GM18868 (cell line): ENCODE measurements around the gene NMNAT3.
"Not testable (repeated sequence)": the region's sequence is repeated elsewhere in the genome, so short reads cannot be mapped to it uniquely, and the experiment has no call there.

ENCODE experiments used
- ATAC-seq: cut with Tn5 transposase; IDR thresholded peaks from one replicate; pipeline ENCODE4 v1.9.1; 2021; ENCODE audit warnings: mild to moderate bottlenecking, moderate library complexity; ENCODE audit not compliant: unreplicated experiment

Gene NMNAT3

GRCh38 chr3:139639662-139640061 lies 38.1 kb downstream of the NMNAT3 start:
- peak; percentile 64 for ATAC-seq

DNA sequence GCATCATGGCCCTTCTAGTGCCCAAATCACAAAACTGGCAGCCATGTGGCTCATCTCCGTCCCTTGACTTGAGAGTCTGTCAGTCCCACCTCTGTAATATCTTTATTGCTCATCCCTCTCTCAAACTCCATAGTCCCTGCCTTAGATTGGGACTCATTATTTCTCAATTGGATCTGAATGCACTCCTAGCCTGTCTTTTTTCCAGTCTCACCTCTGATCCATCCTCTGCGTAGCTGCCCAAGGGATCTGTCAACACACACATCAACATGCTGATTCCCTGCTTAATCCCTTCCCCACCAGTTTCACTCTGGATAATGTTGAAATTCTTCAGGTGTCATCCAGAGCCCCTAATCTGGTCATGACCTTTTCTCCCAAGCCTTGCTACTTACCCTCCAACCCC lies 39.3 kb downstream of the NMNAT3 start:
- no peak for ATAC-seq

DNA sequence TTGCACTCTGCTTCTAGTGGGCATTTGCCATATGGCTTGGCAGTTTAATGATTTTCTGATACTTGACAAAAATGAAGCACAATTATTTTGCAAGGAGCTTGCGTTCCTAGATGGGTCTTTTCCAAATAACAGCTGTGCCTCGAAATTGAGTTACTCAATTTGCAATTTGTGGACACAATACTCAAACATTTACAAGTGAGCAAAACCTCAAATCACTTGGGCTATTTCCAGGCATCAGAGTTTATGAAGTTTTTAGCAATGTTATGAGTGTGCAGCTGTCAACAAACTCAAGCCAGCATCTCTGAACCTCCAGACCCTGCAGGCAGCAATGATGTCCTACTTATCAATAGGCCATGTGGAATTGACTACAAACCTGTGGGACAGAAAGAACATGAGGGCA lies 41.3 kb downstream of the NMNAT3 start:
- ATAC-seq: no peak

- ATAC-seq: no peak
Observed at GRCh38 chr3:139634111-139634635, 43.6 kb downstream of the NMNAT3 start.

DNA sequence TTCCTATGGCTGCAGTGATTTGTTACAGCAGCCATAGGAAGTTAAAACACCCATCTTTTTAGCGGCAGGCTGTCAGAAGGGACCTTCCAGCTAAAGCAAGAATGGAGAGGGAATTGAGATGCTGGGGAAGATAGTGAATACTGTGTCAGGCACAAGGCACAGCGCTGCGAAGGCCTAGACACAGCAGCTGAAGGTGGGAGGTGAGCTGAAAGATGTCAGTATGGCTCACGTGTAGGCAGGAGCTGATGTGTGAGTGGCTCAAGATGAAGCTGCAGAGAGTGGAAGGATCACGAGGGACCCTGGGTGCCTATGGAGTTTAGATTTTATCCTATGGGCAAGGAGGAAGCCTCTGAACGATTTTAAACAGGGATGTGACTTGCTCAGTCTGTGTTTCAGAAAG lies 44.3 kb downstream of the NMNAT3 start:
- ATAC-seq: no peak

- ATAC-seq: no peak
Observed at GRCh38 chr3:139630542-139630941, 47.2 kb downstream of the NMNAT3 start.

DNA sequence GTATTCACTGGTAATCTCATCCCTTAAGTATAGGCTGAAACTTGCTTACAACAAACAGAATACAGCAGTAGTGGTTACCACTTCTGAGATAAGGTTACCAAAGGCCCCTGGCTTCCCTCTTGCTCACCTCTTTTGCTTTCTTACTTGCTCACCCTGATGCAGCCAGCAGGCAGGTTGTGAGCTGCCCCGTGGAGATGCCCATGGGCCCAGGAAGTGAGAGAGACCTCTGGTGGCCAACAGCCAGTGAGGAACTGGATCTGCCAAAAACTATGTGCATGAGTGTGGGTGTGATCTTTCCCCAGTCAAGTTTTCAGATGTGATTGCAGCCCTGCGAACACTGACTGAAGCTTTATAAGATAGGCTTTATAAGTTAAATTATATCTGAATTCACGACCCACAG lies 48.7 kb downstream of the NMNAT3 start:
- ATAC-seq: peak; percentile 55

- no peak for ATAC-seq
Observed at GRCh38 chr3:139627759-139628158, 50.0 kb downstream of the NMNAT3 start.

DNA sequence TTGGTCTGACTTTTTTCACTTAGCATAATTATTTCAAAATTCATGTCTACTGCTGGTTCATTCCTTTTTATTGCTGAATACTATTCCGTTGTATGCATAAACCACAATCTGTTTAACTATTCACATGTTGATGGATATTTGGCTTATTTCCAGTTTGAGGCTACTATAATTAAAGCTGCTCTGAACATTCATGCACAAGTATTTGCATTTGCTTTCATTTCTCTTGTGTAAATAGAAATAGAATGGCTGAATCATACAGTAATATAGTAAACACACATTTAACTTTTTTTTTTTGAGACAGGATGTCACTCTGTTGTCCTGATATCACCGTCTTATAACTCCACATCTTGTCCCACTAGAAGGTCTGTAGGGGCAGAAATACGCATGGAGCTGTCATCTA lies 57.3 kb downstream of the NMNAT3 start:
- no peak for ATAC-seq

DNA sequence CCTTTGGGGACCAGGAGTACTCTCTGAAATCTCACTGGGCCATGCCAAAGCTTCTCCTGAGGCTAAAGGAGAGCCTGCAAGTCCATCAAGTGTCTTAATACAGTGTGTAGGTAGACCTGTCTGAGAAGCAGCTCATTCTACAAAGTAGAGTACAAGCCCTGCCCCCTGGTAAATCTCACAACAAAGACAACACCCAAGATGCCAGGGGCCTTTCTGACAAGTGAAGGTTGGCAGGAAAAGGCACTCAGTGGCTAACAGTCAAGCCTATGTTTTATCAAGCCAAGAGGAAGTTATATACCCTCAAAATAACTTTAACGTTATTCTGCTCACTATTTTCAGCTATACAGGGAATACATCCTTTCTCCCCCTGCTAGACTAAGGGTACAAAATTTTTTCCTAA lies 58.3 kb downstream of the NMNAT3 start:
- ATAC-seq: no peak

GRCh38 chr3:139617672-139618268 lies 60.0 kb downstream of the NMNAT3 start:
- ATAC-seq: no peak

GRCh38 chr3:139611528-139611927 lies 66.2 kb downstream of the NMNAT3 start:
- ATAC-seq: no peak

GRCh38 chr3:139610886-139611285 lies 66.9 kb downstream of the NMNAT3 start:
- no peak for ATAC-seq

DNA sequence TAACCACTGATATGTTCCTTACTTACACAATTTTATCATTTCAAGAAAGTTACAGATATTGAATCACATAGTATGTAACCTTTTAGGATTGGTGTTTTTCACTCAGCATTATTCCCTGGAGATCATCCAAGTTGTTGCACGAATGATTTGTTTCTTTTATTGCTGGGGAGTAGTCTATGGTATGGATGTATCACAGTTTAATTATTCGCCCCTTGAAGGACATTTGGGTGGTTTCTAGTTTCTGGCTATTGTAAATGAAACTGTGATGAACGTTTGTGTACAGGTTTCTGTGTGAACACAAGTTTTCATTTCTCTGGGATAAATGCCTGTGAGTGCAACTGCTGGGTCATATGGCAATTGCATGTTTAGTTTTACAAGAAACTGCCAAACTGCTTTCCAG lies 68.8 kb downstream of the NMNAT3 start:
- no peak for ATAC-seq

GRCh38 chr3:139608108-139608380 lies 69.7 kb downstream of the NMNAT3 start:
- no peak for ATAC-seq

DNA sequence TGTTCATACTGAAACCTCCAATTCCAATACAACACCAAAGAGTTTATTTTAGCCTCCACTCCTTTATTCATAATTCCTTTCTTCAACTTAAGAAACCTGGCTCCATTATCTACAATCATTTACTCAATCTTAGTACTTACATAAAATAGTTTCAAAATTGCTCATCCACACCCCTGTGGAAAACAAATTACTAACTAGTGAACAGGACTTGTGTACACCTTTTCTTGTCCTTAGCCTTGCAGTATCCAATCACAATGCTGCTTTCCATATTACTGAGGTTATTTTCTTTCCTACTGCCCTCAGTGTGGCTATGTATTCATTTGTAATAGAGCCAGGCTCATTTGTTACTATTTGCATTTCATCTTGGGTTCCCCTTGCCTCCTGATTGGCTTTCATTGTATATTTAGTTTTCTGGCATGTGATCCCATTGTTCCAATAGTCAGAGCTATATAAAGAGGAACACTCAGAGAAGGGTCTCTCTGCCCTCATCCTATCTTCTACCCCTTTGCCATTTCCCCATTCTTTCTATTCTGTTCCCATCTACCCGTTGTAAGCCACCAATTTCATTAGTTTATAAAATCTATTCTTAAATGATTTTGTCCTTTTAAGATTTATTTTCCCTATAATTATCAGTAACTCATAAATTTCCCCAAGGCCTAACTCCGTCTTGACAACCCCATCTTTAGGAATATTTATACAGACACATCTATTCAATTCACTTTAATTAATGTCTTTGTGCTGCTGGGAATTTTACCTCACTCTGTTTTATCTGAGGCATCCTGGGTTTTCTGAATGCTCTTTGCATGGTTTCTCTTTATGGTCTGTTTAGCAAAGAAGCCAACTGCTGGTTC lies 70.3 kb downstream of the NMNAT3 start:
- ATAC-seq: no peak

- no peak for ATAC-seq
Observed at GRCh38 chr3:139602003-139602402, 75.8 kb downstream of the NMNAT3 start.

GRCh38 chr3:139601191-139601961 lies 76.4 kb downstream of the NMNAT3 start:
- ATAC-seq: no peak

- ATAC-seq: no peak
Observed at GRCh38 chr3:139597947-139598346, 79.8 kb downstream of the NMNAT3 start.

DNA sequence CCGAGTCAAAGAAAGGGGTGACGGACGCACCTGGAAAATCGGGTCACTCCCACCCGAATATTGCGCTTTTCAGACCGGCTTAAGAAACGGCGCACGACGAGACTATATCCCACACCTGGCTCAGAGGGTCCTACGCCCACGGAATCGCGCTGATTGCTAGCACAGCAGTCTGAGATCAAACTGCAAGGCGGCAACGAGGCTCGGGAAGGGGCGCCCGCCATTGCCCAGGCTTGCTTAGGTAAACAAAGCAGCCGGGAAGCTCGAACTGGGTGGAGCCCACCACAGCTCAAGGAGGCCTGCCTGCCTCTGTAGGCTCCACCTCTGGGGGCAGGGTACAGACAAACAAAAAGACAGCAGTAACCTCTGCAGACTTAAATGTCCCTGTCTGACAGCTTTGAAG lies 86.6 kb downstream of the NMNAT3 start:
- ATAC-seq: not testable (repeated sequence)

- no peak for ATAC-seq
Observed at GRCh38 chr3:139588450-139588849, 89.3 kb downstream of the NMNAT3 start.

DNA sequence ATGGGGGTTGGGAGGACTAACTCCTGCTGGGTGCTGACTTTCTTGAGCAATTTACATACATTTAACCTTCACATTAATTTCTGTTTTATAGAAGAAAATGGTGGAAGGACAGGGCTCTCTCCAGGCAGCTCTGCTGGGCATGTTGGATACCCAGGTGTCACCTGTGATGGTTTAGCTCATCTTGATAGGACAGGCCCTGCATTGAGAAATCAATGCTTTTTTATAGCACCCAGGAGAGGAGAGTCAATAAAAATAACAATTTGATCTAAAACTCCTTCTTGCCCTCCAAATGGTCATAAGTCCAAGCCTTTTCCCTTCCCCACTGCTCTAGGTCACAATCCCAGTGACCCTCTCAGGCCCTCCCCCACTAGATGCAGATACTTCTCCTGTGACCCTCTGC lies 90.0 kb downstream of the NMNAT3 start:
- ATAC-seq: no peak
